WTC11 (cell line): Measurements from ENCODE around the gene FSD1L. TPM values are rescaled to one million over a fixed set of nuclear protein-coding genes. Genes with fewer than 3 reads are reported as not detected.

Experiments used
- ATAC-seq: fragments of 200-7000 bp; cut with Tn5 transposase; 2 replicates; pipeline ENCODE4 v1.10.0; 2021; ENCODE audit warnings: mild to moderate bottlenecking, moderate library complexity
- CTCF ChIA-PET: fragments of 300-600 bp; sonication (Branson Sonifier 250); formaldehyde crosslinking; loops from one replicate; lab custom pipeline; 2021; ENCODE audit warnings: antibody characterized with exemption; lab: Charles Lee
- POLR2A ChIA-PET: fragments of 350-600 bp; sonication (Branson Sonifier 250); formaldehyde crosslinking; loops from one replicate; lab custom pipeline; 2021; ENCODE audit warnings: antibody characterized with exemption; lab: Charles Lee
- DNase-seq: peaks from one replicate; pipeline ENCODE4 v3.0.0; 2021; ENCODE audit warnings: low spot score
- H3K27ac Mint-ChIP-seq: 2 replicates; pipeline ENCODE4 v1.8.0; 2021; ENCODE audit warnings: mixed read lengths
- H3K27me3 Mint-ChIP-seq: 2 replicates; pipeline ENCODE4 v1.8.0; 2021; ENCODE audit warnings: low read depth, mild to moderate bottlenecking, moderate library complexity, mixed read lengths
- H3K36me3 Mint-ChIP-seq: 2 replicates; pipeline ENCODE4 v1.8.0; 2021; ENCODE audit warnings: mixed read lengths
- H3K4me1 Mint-ChIP-seq: 2 replicates; pipeline ENCODE4 v1.8.0; 2022; ENCODE audit warnings: mixed read lengths
- H3K4me3 Mint-ChIP-seq: 2 replicates; pipeline ENCODE4 v1.8.0; 2021; ENCODE audit warnings: mild to moderate bottlenecking, moderate library complexity, mixed read lengths
- H3K9me3 Mint-ChIP-seq: 2 replicates; pipeline ENCODE4 v1.8.0; 2021; ENCODE audit warnings: mixed read lengths
- CBFB ChIP-seq: sonication (generic); formaldehyde crosslinking; IDR thresholded peaks from 2 replicates; pipeline ENCODE4 v1.8.1; 2022; ENCODE audit warnings: mild to moderate bottlenecking, low read depth, missing genetic modification reagents
- FOXP1 ChIP-seq: sonication (generic); formaldehyde crosslinking; IDR thresholded peaks from 2 replicates; pipeline ENCODE4 v1.8.0; 2022; ENCODE audit warnings: missing genetic modification reagents, mild to moderate bottlenecking, moderate library complexity, borderline replicate concordance
- GABPB1 ChIP-seq: sonication (generic); formaldehyde crosslinking; IDR thresholded peaks from 2 replicates; pipeline ENCODE4 v1.8.1; 2023; ENCODE audit warnings: mild to moderate bottlenecking, missing genetic modification reagents
- IRF1 ChIP-seq: sonication (generic); formaldehyde crosslinking; IDR thresholded peaks from 2 replicates; pipeline ENCODE4 v1.8.0; 2023; ENCODE audit warnings: missing genetic modification reagents
- NFATC4 ChIP-seq: fragments of 250-450 bp; sonication (Bioruptor Pico); IDR thresholded peaks from 2 replicates; pipeline ENCODE4 v1.9.0; 2021; ENCODE audit warnings: mild to moderate bottlenecking
- NFYB ChIP-seq: sonication (generic); formaldehyde crosslinking; conservative IDR thresholded peaks from 2 replicates; pipeline ENCODE4 v1.8.0; 2022; ENCODE audit warnings: low read depth, missing genetic modification reagents
- PREB ChIP-seq: sonication (generic); formaldehyde crosslinking; IDR thresholded peaks from 2 replicates; pipeline ENCODE4 v1.8.1; 2022; ENCODE audit warnings: mild to moderate bottlenecking, missing genetic modification reagents, moderate library complexity, borderline replicate concordance
- RORB ChIP-seq: fragments of 250-450 bp; sonication (Bioruptor Pico); IDR thresholded peaks from 2 replicates; pipeline ENCODE4 v1.9.0; 2021; ENCODE audit warnings: mild to moderate bottlenecking
- TEAD4 ChIP-seq: sonication (generic); formaldehyde crosslinking; IDR thresholded peaks from 2 replicates; pipeline ENCODE4 v1.8.0; 2022; ENCODE audit warnings: mild to moderate bottlenecking, missing genetic modification reagents
- ZNF121 ChIP-seq: sonication (generic); formaldehyde crosslinking; IDR thresholded peaks from 2 replicates; pipeline ENCODE4 v1.8.0; 2023; ENCODE audit warnings: missing genetic modification reagents
- total RNA-seq: library from RNA; stranded (reverse); gene quantifications from 3 replicates; pipeline ENCODE4 v1.2.3, GENCODE V29; 2021
- TF ChIP-seq, protein P1 (sequence below): sonication (generic); formaldehyde crosslinking; IDR thresholded peaks from 2 replicates; pipeline ENCODE4 v1.8.0; 2022; ENCODE audit warnings: mild to moderate bottlenecking, missing genetic modification reagents
- TF ChIP-seq, protein P2 (sequence below): sonication (generic); formaldehyde crosslinking; IDR thresholded peaks from 2 replicates; pipeline ENCODE4 v1.8.0; 2022; ENCODE audit warnings: mild to moderate bottlenecking, missing genetic modification reagents
- TF ChIP-seq, protein P3 (sequence below): fragments of 200-600 bp; IDR thresholded peaks from 2 replicates; pipeline ENCODE4 v1.8.0; 2022; ENCODE audit warnings: antibody characterized with exemption
- TF ChIP-seq, protein P4 (sequence below): sonication (generic); formaldehyde crosslinking; IDR thresholded peaks from 2 replicates; pipeline ENCODE4 v1.8.0; 2023; ENCODE audit warnings: mild to moderate bottlenecking, missing genetic modification reagents
- TF ChIP-seq, protein P5 (sequence below): fragments of 250-450 bp; sonication (Bioruptor Pico); IDR thresholded peaks from 2 replicates; pipeline ENCODE4 v1.9.0; 2021; ENCODE audit warnings: mild to moderate bottlenecking, borderline replicate concordance

FSD1L gene
- total RNA-seq, 1 experiment from 2014 or later: 5.3 TPM

DNA sequence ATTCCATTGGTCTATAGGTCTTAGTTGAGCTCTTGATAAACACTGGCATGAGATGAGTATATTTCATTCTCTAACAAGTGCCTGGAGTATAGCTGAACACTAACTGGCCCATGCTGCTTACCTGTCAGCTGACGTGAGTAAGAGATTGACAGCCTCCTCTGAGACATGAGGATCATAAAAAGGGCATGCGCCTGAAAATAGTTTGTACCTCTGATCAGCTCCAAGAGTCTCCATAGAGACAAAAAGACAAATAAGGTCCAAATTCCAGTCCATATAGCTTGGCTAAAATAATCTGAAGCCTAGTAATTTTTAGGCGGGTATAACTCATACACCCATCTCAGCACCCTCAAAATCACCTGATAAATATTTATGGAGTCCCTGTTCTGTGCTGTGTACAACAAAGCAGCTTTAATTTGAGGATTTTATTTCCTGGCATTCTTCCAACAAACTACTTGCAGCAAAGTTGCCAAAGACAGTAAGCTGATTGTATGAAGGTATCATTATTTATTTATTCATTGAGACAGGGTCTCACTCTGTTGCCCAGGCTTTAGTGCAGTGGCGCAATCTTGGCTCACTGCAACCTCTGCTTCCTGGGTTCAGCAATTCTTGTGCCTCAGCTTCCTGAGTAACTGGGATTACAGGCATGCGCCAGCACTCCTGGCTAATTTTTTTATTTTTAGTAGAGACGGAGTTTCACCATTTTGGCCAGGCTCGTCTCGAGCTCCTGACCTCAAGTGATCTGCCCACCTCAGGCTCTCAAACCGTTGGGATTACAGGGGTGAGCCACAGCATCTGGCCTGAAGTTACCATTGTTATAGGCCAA, 16.2 kb upstream of the FSD1L start:
- POLR2A ChIA-PET: no interaction called here
- no peak overlapping the region for H3K4me3 Mint-ChIP-seq
- TF ChIP-seq ZNF121 (CRISPR knock-in tag): peak; percentile 49; the same call in 1 of the 2 replicates
- no peak for TF ChIP-seq TEAD4
- no peak for TF ChIP-seq NFATC4 (CRISPR knock-in tag)
- DNase-seq (no peak), ATAC-seq (no peak)
- H3K36me3 Mint-ChIP-seq: no peaks in the 10 kb centered on the region; the same call in 1 of the 2 replicates
- no peak overlapping the region for H3K27ac Mint-ChIP-seq
- CTCF ChIA-PET: interaction anchor here (0.8 kb wide), 1 partner anchor 16 kb away, joined by 3 read pairs; no protein-coding TSS in a partner anchor
- peaks cover 7% of the 10 kb centered on the region for H3K9me3 Mint-ChIP-seq
- no peaks in the 10 kb centered on the region for H3K27me3 Mint-ChIP-seq
- H3K4me1 Mint-ChIP-seq: no peaks in the 10 kb centered on the region

DNA sequence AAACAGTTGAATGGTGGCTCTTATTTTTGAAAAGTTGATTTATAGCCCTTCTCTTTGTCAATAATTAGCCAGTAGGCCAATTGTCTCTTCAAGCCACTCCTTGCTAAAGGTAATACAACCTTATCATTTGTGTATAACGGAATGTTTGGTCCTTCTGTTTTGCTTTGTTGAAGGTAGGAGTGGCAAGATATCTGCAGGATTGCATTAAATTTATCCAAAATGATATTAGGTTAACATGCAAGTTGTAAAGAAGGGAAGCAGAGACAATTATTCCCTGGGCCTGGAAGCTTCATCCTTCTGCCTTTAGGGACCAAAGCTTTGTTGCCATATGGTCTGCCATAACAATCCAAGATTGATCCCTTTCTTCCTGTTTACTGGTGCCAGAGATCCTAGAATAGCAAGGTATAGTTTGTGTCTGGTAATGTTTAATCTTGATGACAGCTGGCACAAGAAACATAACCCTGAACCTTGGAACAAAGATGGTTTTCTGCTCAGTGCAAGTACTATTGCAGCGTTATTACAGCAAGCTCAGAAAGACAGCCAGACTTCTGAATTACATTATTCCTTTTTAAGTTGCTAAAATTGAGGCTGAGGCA, 15.5 kb upstream of the FSD1L start:
- Mint-ChIP-seq H3K9me3 (peaks cover 7% of the 10 kb centered on the region), H3K27ac (no peak overlapping the region), H3K27me3 (no peaks in the 10 kb centered on the region), H3K36me3 (no peaks in the 10 kb centered on the region; the same call in 1 of the 2 replicates), H3K4me3 (no peak overlapping the region), H3K4me1 (no peaks in the 10 kb centered on the region)
- DNase-seq (no peak), ATAC-seq (no peak)
- TF ChIP-seq GABPB1 (CRISPR knock-in tag): peak; percentile 93
- TF ChIP-seq IRF1 (CRISPR knock-in tag): no peak
- TF ChIP-seq, protein P1, sequence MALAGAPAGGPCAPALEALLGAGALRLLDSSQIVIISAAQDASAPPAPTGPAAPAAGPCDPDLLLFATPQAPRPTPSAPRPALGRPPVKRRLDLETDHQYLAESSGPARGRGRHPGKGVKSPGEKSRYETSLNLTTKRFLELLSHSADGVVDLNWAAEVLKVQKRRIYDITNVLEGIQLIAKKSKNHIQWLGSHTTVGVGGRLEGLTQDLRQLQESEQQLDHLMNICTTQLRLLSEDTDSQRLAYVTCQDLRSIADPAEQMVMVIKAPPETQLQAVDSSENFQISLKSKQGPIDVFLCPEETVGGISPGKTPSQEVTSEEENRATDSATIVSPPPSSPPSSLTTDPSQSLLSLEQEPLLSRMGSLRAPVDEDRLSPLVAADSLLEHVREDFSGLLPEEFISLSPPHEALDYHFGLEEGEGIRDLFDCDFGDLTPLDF (CRISPR knock-in tag): no peak
- POLR2A ChIA-PET: no interaction called here
- CTCF ChIA-PET: no interaction called here

DNA sequence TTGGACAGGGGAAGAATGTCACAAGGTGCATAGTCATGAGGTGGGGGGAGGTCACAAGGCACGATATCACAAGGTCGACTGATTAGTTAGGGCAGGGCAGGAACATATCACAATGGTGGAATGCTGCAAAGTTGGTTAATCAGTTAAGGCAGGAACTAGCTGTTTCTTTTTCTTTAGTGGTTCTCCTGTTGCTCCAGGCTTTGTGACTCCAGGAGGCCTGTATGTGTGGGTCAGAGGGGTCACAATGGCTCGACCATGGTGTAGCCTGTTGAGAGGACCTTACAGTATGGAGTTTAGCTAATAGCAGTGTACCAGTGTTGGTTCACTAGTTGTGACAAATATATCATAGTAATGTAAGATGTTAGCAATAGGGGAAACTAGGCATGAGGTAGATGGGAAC, 12.4 kb upstream of the FSD1L start:
- no peak for ATAC-seq
- Mint-ChIP-seq H3K27me3 (no peaks in the 10 kb centered on the region), H3K27ac (no peak overlapping the region), H3K9me3 (peaks cover 11% of the 10 kb centered on the region), H3K36me3 (no peaks in the 10 kb centered on the region; the same call in 1 of the 2 replicates), H3K4me3 (no peak overlapping the region), H3K4me1 (no peaks in the 10 kb centered on the region)
- no peak for DNase-seq
- TF ChIP-seq PREB (CRISPR knock-in tag): no peak
- TF ChIP-seq NFYB (CRISPR knock-in tag): no peak
- TF ChIP-seq, protein P1 (CRISPR knock-in tag): no peak
- no peak for TF ChIP-seq FOXP1 (CRISPR knock-in tag)
- TF ChIP-seq, protein P2, sequence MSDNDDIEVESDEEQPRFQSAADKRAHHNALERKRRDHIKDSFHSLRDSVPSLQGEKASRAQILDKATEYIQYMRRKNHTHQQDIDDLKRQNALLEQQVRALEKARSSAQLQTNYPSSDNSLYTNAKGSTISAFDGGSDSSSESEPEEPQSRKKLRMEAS (CRISPR knock-in tag): no peak
- TF ChIP-seq, protein P3, sequence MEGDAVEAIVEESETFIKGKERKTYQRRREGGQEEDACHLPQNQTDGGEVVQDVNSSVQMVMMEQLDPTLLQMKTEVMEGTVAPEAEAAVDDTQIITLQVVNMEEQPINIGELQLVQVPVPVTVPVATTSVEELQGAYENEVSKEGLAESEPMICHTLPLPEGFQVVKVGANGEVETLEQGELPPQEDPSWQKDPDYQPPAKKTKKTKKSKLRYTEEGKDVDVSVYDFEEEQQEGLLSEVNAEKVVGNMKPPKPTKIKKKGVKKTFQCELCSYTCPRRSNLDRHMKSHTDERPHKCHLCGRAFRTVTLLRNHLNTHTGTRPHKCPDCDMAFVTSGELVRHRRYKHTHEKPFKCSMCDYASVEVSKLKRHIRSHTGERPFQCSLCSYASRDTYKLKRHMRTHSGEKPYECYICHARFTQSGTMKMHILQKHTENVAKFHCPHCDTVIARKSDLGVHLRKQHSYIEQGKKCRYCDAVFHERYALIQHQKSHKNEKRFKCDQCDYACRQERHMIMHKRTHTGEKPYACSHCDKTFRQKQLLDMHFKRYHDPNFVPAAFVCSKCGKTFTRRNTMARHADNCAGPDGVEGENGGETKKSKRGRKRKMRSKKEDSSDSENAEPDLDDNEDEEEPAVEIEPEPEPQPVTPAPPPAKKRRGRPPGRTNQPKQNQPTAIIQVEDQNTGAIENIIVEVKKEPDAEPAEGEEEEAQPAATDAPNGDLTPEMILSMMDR: no peak
- TF ChIP-seq, protein P4, sequence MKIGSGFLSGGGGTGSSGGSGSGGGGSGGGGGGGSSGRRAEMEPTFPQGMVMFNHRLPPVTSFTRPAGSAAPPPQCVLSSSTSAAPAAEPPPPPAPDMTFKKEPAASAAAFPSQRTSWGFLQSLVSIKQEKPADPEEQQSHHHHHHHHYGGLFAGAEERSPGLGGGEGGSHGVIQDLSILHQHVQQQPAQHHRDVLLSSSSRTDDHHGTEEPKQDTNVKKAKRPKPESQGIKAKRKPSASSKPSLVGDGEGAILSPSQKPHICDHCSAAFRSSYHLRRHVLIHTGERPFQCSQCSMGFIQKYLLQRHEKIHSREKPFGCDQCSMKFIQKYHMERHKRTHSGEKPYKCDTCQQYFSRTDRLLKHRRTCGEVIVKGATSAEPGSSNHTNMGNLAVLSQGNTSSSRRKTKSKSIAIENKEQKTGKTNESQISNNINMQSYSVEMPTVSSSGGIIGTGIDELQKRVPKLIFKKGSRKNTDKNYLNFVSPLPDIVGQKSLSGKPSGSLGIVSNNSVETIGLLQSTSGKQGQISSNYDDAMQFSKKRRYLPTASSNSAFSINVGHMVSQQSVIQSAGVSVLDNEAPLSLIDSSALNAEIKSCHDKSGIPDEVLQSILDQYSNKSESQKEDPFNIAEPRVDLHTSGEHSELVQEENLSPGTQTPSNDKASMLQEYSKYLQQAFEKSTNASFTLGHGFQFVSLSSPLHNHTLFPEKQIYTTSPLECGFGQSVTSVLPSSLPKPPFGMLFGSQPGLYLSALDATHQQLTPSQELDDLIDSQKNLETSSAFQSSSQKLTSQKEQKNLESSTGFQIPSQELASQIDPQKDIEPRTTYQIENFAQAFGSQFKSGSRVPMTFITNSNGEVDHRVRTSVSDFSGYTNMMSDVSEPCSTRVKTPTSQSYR: no peak
- no peak for TF ChIP-seq CBFB (CRISPR knock-in tag)
- no peak for TF ChIP-seq RORB (CRISPR knock-in tag)
- TF ChIP-seq ZNF121 (CRISPR knock-in tag): no peak
- TF ChIP-seq, protein P5, sequence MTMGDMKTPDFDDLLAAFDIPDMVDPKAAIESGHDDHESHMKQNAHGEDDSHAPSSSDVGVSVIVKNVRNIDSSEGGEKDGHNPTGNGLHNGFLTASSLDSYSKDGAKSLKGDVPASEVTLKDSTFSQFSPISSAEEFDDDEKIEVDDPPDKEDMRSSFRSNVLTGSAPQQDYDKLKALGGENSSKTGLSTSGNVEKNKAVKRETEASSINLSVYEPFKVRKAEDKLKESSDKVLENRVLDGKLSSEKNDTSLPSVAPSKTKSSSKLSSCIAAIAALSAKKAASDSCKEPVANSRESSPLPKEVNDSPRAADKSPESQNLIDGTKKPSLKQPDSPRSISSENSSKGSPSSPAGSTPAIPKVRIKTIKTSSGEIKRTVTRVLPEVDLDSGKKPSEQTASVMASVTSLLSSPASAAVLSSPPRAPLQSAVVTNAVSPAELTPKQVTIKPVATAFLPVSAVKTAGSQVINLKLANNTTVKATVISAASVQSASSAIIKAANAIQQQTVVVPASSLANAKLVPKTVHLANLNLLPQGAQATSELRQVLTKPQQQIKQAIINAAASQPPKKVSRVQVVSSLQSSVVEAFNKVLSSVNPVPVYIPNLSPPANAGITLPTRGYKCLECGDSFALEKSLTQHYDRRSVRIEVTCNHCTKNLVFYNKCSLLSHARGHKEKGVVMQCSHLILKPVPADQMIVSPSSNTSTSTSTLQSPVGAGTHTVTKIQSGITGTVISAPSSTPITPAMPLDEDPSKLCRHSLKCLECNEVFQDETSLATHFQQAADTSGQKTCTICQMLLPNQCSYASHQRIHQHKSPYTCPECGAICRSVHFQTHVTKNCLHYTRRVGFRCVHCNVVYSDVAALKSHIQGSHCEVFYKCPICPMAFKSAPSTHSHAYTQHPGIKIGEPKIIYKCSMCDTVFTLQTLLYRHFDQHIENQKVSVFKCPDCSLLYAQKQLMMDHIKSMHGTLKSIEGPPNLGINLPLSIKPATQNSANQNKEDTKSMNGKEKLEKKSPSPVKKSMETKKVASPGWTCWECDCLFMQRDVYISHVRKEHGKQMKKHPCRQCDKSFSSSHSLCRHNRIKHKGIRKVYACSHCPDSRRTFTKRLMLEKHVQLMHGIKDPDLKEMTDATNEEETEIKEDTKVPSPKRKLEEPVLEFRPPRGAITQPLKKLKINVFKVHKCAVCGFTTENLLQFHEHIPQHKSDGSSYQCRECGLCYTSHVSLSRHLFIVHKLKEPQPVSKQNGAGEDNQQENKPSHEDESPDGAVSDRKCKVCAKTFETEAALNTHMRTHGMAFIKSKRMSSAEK (CRISPR knock-in tag): no peak
- ChIA-PET POLR2A (no interaction called here), CTCF (interaction anchor here (1.1 kb wide), 1 partner anchor 11 kb away, joined by 5 read pairs; no protein-coding TSS in a partner anchor)
